ENCODE measurements around the gene DLG5. TPM values are rescaled to one million over a fixed set of nuclear protein-coding genes. Genes with fewer than 3 reads are reported as not detected.

DLG5 gene
- total RNA-seq, 4 donors from 2014 or later: 28.6 to 51.2 (median 40.3) TPM

GRCh38 chr10:77898323-77899079, 28.1 kb downstream of the DLG5 start:
- TF ChIP-seq, protein P1, sequence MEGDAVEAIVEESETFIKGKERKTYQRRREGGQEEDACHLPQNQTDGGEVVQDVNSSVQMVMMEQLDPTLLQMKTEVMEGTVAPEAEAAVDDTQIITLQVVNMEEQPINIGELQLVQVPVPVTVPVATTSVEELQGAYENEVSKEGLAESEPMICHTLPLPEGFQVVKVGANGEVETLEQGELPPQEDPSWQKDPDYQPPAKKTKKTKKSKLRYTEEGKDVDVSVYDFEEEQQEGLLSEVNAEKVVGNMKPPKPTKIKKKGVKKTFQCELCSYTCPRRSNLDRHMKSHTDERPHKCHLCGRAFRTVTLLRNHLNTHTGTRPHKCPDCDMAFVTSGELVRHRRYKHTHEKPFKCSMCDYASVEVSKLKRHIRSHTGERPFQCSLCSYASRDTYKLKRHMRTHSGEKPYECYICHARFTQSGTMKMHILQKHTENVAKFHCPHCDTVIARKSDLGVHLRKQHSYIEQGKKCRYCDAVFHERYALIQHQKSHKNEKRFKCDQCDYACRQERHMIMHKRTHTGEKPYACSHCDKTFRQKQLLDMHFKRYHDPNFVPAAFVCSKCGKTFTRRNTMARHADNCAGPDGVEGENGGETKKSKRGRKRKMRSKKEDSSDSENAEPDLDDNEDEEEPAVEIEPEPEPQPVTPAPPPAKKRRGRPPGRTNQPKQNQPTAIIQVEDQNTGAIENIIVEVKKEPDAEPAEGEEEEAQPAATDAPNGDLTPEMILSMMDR (IDR thresholded peaks at IDR 0.05 in 4 of 5, conservative IDR thresholded peaks at IDR 0.05 in 1 of 5): no peak
- TF ChIP-seq POLR2A (IDR thresholded peaks at IDR 0.05): no peak
- peak overlapping the region; percentile 53 to 85 (median 67) for H3K27ac ChIP-seq
- H3K4me1 ChIP-seq: peaks cover 69 to 70% of the 10 kb centered on the region in 2 donors
- ATAC-seq (no peak), DNase-seq (peak in 1 of 2 donors; percentile 23)
- in situ Hi-C loops (cut with MboI; ENCODE audit: low sequenced_read_pairs in 4 of 4): no loop called here
- H3K4me3 ChIP-seq: no peak overlapping the region
- H3K9me3 ChIP-seq: no peaks in the 10 kb centered on the region
- H3K36me3 ChIP-seq: no peaks in the 10 kb centered on the region
- intact Hi-C loops (cut with DNase I; ENCODE audit: low total_unique reads): no loop called here
- no peaks in the 10 kb centered on the region for H3K27me3 ChIP-seq

- ATAC-seq: no peak
- intact Hi-C loops (cut with DNase I; ENCODE audit: low total_unique reads): no loop called here
- Histone ChIP-seq H3K27ac (no peak overlapping the region), H3K27me3 (no peaks in the 10 kb centered on the region), H3K4me1 (peaks cover 74 to 76% of the 10 kb centered on the region in 2 donors), H3K4me3 (no peak overlapping the region), H3K36me3 (no peaks in the 10 kb centered on the region), H3K9me3 (no peaks in the 10 kb centered on the region)
- in situ Hi-C loops (cut with MboI; ENCODE audit: low sequenced_read_pairs in 4 of 4): no loop called here
- no peak for DNase-seq
- TF ChIP-seq, protein P1 (IDR thresholded peaks at IDR 0.05 in 4 of 5, conservative IDR thresholded peaks at IDR 0.05 in 1 of 5): no peak
- no peak for TF ChIP-seq POLR2A (IDR thresholded peaks at IDR 0.05)
Measured at GRCh38 chr10:77896058-77896457, 30.5 kb downstream of the DLG5 start.

GRCh38 chr10:77894058-77894457, 32.5 kb downstream of the DLG5 start:
- Histone ChIP-seq H3K36me3 (no peaks in the 10 kb centered on the region), H3K4me3 (no peak overlapping the region), H3K27me3 (no peaks in the 10 kb centered on the region), H3K27ac (peak overlapping the region in 1 of 4 donors; percentile 3), H3K9me3 (no peaks in the 10 kb centered on the region), H3K4me1 (peaks cover 65 to 73% of the 10 kb centered on the region in 2 donors)
- ATAC-seq (no peak), DNase-seq (no peak)
- in situ Hi-C loops (cut with MboI; ENCODE audit: low sequenced_read_pairs in 4 of 4) (no loop called here), intact Hi-C loops (cut with DNase I; ENCODE audit: low total_unique reads) (loop anchor here (5.0 kb wide), 1 partner anchor 108 kb away; no protein-coding TSS in a partner anchor)
- TF ChIP-seq, protein P1 (IDR thresholded peaks at IDR 0.05 in 4 of 5, conservative IDR thresholded peaks at IDR 0.05 in 1 of 5): no peak
- no peak for TF ChIP-seq POLR2A (IDR thresholded peaks at IDR 0.05)

DNA sequence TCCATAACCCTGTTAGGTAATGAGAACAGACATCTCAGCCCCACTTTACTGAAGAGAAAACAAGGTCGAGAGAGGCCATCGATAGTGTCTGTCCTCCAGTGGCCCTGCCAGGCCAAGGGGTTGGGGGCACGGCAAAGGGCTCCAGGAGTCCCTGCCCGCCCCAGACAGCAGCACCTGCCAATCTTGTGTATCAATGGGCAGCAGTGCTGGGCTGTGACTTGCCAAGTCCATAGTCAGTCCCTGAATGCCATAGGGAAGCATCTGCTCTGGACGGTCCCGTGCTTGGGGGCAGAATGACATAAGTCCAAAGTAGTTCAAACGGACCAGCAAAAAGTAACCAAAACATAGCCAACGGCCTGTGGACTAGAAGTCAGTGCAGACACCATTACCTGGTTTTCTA, 33.2 kb downstream of the DLG5 start:
- in situ Hi-C loops (cut with MboI; ENCODE audit: low sequenced_read_pairs in 4 of 4): no loop called here
- H3K36me3 ChIP-seq: no peaks in the 10 kb centered on the region
- H3K4me3 ChIP-seq: no peak overlapping the region
- H3K4me1 ChIP-seq: peaks cover 65 to 73% of the 10 kb centered on the region in 2 donors
- H3K27me3 ChIP-seq: no peaks in the 10 kb centered on the region
- intact Hi-C loops (cut with DNase I; ENCODE audit: low total_unique reads): loop anchor here (5.0 kb wide), 1 partner anchor 109 kb away; no protein-coding TSS in a partner anchor
- ATAC-seq (no peak), DNase-seq (no peak)
- TF ChIP-seq POLR2A (IDR thresholded peaks at IDR 0.05): no peak
- TF ChIP-seq, protein P1 (IDR thresholded peaks at IDR 0.05 in 4 of 5, conservative IDR thresholded peaks at IDR 0.05 in 1 of 5): no peak
- no peaks in the 10 kb centered on the region for H3K9me3 ChIP-seq
- peak overlapping the region in 3 of 4 donors; percentile 3 to 78 (median 75) for H3K27ac ChIP-seq

Measured in gastrocnemius medialis (tissue), 4 donors.